CD4-positive, CD25-positive, alpha-beta regulatory T cell (primary cell): Measurements from ENCODE around the gene LYST. TPM values are rescaled to one million over a fixed set of nuclear protein-coding genes. Genes with fewer than 3 reads are reported as not detected.
A peak's percentile ranks its signal among the peaks of the same experiment; 100 is the strongest.
"Not testable (repeated sequence)": the region's sequence is repeated elsewhere in the genome, so short reads cannot be mapped to it uniquely, and the experiment has no call there.

Source experiments
- ATAC-seq, 2 donors: fragments of 150-1000 bp; cut with Tn5 transposase; one replicate each; pipeline ENCODE4 v1.10.0; 2021; ENCODE audit warnings: low read depth in 2 of 2, moderate number of reproducible peaks in 2 of 2, moderate library complexity in 1 of 2
- DNase-seq, 3 donors: peaks; one replicate each; pipeline versions ENCODE4 v3.0.0 to v3.0.0-alpha.2; 2012 to 2022; ENCODE audit warnings: mixed read lengths in 1 of 3
- H3K27ac ChIP-seq: one replicate; pipeline ENCODE4 v1.7.0; 2013; ENCODE audit warnings: mild to moderate bottlenecking, low read length; ENCODE audit not compliant: insufficient read depth, poor library complexity, severe bottlenecking
- H3K27me3 ChIP-seq: one replicate; pipeline ENCODE4 v1.7.0; 2013; ENCODE audit warnings: low read length; ENCODE audit not compliant: control insufficient read depth, insufficient read depth
- H3K36me3 ChIP-seq: one replicate; pipeline ENCODE4 v1.7.0; 2013; ENCODE audit warnings: mild to moderate bottlenecking, low read length, moderate library complexity; ENCODE audit not compliant: control insufficient read depth, insufficient read depth
- H3K4me1 ChIP-seq: 2 replicates; pipeline ENCODE4 v1.7.0; 2013; ENCODE audit warnings: mild to moderate bottlenecking, low read length; ENCODE audit not compliant: insufficient read depth, control insufficient read depth, poor library complexity, severe bottlenecking
- H3K4me3 ChIP-seq: one replicate; pipeline ENCODE4 v1.7.0; 2013; ENCODE audit warnings: low read depth, mild to moderate bottlenecking, low read length, moderate library complexity
- H3K9me3 ChIP-seq, 2 experiments: 1 replicate in 1 of 2; 2 replicates in 1 of 2; pipeline ENCODE4 v1.7.0; 2013; ENCODE audit warnings: low read length in 2 of 2, mild to moderate bottlenecking in 1 of 2, moderate library complexity in 1 of 2; ENCODE audit not compliant: control insufficient read depth in 2 of 2
- H3K27ac Mint-ChIP-seq, 3 donors: one replicate each; pipeline ENCODE4 v1.8.0; 2020 to 2022; ENCODE audit warnings: mild to moderate bottlenecking in 3 of 3, mixed read lengths in 3 of 3, moderate library complexity in 2 of 3
- H3K27me3 Mint-ChIP-seq: one replicate; pipeline ENCODE4 v1.8.0; 2022; ENCODE audit warnings: mild to moderate bottlenecking, mixed read lengths
- H3K36me3 Mint-ChIP-seq: one replicate; pipeline ENCODE4 v1.8.0; 2020; ENCODE audit warnings: mixed read lengths
- H3K4me1 Mint-ChIP-seq, 4 donors: one replicate each; pipeline ENCODE4 v1.8.0; 2020 to 2022; ENCODE audit warnings: mixed read lengths in 4 of 4, mild to moderate bottlenecking in 1 of 4
- H3K4me3 Mint-ChIP-seq, 4 donors: one replicate each; pipeline ENCODE4 v1.8.0; 2020 to 2022; ENCODE audit warnings: mild to moderate bottlenecking in 4 of 4, mixed read lengths in 4 of 4, moderate library complexity in 3 of 4
- H3K9me3 Mint-ChIP-seq, 7 donors: one replicate each; pipeline ENCODE4 v1.8.0; 2020 to 2022; ENCODE audit warnings: mixed read lengths in 7 of 7, mild to moderate bottlenecking in 3 of 7, moderate library complexity in 2 of 7
- polyA plus RNA-seq, 4 donors: library from polyadenylated mRNA; unstranded; fragments of 300-500 nt; fragmentation: Illumina TruSeq; gene quantifications; one replicate each; pipeline ENCODE4 v1.2.3, GENCODE V29; 2021
- total RNA-seq: library from RNA; stranded (reverse); gene quantifications from one replicate; pipeline ENCODE4 v1.2.3, GENCODE V29; 2022

The LYST gene
- total and polyA plus RNA-seq, 5 donors from 2014 or later = 8.1 to 32.5 (median 9.6) TPM

GRCh38 chr1:235643837-235644692 lies 222.6 kb downstream of the LYST start:
- H3K27ac Mint-ChIP-seq = peak overlapping the region in 1 of 3 donors; percentile 83
- Histone ChIP-seq H3K9me3 (no peaks in the 10 kb centered on the region), H3K36me3 (no peaks in the 10 kb centered on the region), H3K4me3 (no peak overlapping the region), H3K27ac (no peak overlapping the region), H3K27me3 (peaks cover 7% of the 10 kb centered on the region), H3K4me1 (peaks cover 20% of the 10 kb centered on the region)
- no peaks in the 10 kb centered on the region for H3K36me3 Mint-ChIP-seq
- peaks cover 64% of the 10 kb centered on the region for H3K27me3 Mint-ChIP-seq
- H3K4me3 Mint-ChIP-seq = peak overlapping the region in 2 of 4 donors; percentile 43 to 61
- peaks cover 16 to 29% (median 21%) of the 10 kb centered on the region in 4 donors for H3K4me1 Mint-ChIP-seq
- no peak for ATAC-seq
- H3K9me3 Mint-ChIP-seq = no peaks in the 10 kb centered on the region
- no peak for DNase-seq

GRCh38 chr1:235642943-235643371 lies 223.7 kb downstream of the LYST start:
- Histone ChIP-seq H3K27ac (no peak overlapping the region), H3K27me3 (peaks cover 2% of the 10 kb centered on the region), H3K9me3 (no peaks in the 10 kb centered on the region), H3K4me1 (peaks cover 15% of the 10 kb centered on the region), H3K36me3 (no peaks in the 10 kb centered on the region), H3K4me3 (no peak overlapping the region)
- Mint-ChIP-seq H3K36me3 (no peaks in the 10 kb centered on the region), H3K27me3 (peaks cover 59% of the 10 kb centered on the region), H3K4me3 (peak overlapping the region; percentile 61 to 89 (median 80)), H3K9me3 (no peaks in the 10 kb centered on the region), H3K4me1 (peaks cover 11 to 21% (median 17%) of the 10 kb centered on the region in 4 donors), H3K27ac (peak overlapping the region; percentile 39 to 81 (median 60))
- no peak for DNase-seq
- no peak for ATAC-seq

GRCh38 chr1:235642011-235642942 lies 224.4 kb downstream of the LYST start:
- Histone ChIP-seq H3K9me3 (no peaks in the 10 kb centered on the region), H3K36me3 (no peaks in the 10 kb centered on the region), H3K27ac (no peak overlapping the region), H3K4me3 (peak overlapping the region; percentile 77), H3K4me1 (peaks cover 15% of the 10 kb centered on the region), H3K27me3 (no peaks in the 10 kb centered on the region)
- Mint-ChIP-seq H3K36me3 (no peaks in the 10 kb centered on the region), H3K27ac (peak overlapping the region; percentile 39 to 92 (median 79)), H3K27me3 (peaks cover 52% of the 10 kb centered on the region), H3K4me1 (peaks cover 11 to 20% (median 16%) of the 10 kb centered on the region in 4 donors), H3K9me3 (no peaks in the 10 kb centered on the region), H3K4me3 (peak overlapping the region; percentile 61 to 89 (median 79))
- peak; percentile 67 to 75 for ATAC-seq
- peak; percentile 22 to 70 (median 26) for DNase-seq

GRCh38 chr1:235640580-235640979 lies 226.1 kb downstream of the LYST start:
- ATAC-seq = no peak
- H3K27me3 ChIP-seq = no peaks in the 10 kb centered on the region
- peak overlapping the region in 1 of 3 donors; percentile 14 for H3K27ac Mint-ChIP-seq

GRCh38 chr1:235639226-235640205 lies 227.2 kb downstream of the LYST start:
- no peaks in the 10 kb centered on the region for H3K9me3 Mint-ChIP-seq
- no peaks in the 10 kb centered on the region for H3K9me3 ChIP-seq
- no peaks in the 10 kb centered on the region for H3K36me3 ChIP-seq
- no peaks in the 10 kb centered on the region for H3K36me3 Mint-ChIP-seq
- peak overlapping the region in 2 of 4 donors; percentile 17 to 41 for H3K4me3 Mint-ChIP-seq
- H3K4me1 Mint-ChIP-seq = peaks cover 9 to 17% (median 12%) of the 10 kb centered on the region in 4 donors
- peaks cover 15% of the 10 kb centered on the region for H3K4me1 ChIP-seq
- no peak overlapping the region for H3K4me3 ChIP-seq
- DNase-seq (no peak), ATAC-seq (no peak)
- H3K27ac Mint-ChIP-seq = peak overlapping the region in 2 of 3 donors; percentile 35 to 66
- peaks cover 36% of the 10 kb centered on the region for H3K27me3 Mint-ChIP-seq
- H3K27me3 ChIP-seq = no peaks in the 10 kb centered on the region
- no peak overlapping the region for H3K27ac ChIP-seq

More at GRCh38 chr1:235640580-235640979, 226.1 kb downstream of the LYST start:
- Histone ChIP-seq H3K36me3 (no peaks in the 10 kb centered on the region), H3K27ac (no peak overlapping the region), H3K4me3 (no peak overlapping the region), H3K9me3 (no peaks in the 10 kb centered on the region), H3K4me1 (peaks cover 15% of the 10 kb centered on the region)
- Mint-ChIP-seq H3K36me3 (no peaks in the 10 kb centered on the region), H3K4me3 (no peak overlapping the region), H3K4me1 (peaks cover 9 to 20% (median 12%) of the 10 kb centered on the region in 4 donors), H3K27me3 (peaks cover 39% of the 10 kb centered on the region), H3K9me3 (no peaks in the 10 kb centered on the region)
- DNase-seq = no peak

GRCh38 chr1:235638612-235639011 lies 228.1 kb downstream of the LYST start:
- H3K27me3 ChIP-seq, H3K27ac ChIP-seq, H3K36me3 ChIP-seq, H3K9me3 ChIP-seq, H3K36me3 Mint-ChIP-seq, H3K4me3 ChIP-seq, DNase-seq, H3K9me3 Mint-ChIP-seq, ATAC-seq: not testable (repeated sequence)
- H3K4me1 ChIP-seq = peaks cover 15% of the 10 kb centered on the region
- Mint-ChIP-seq H3K27ac (peak overlapping the region in 1 of 3 donors; percentile 66), H3K4me1 (peaks cover 9 to 17% (median 12%) of the 10 kb centered on the region in 4 donors), H3K4me3 (peak overlapping the region in 1 of 4 donors; percentile 17), H3K27me3 (peaks cover 33% of the 10 kb centered on the region)
